Small intestine (tissue), 7 donors: Measurements from ENCODE around the gene VPS18. TPM values are rescaled to one million over a fixed set of nuclear protein-coding genes. Genes with fewer than 3 reads are reported as not detected.

ENCODE experiments used
- DNase-seq, 2 donors: peaks; one replicate each; pipeline versions ENCODE4 v3.0.0 to v3.0.0-alpha.2; 2013
- FAIRE-seq: peaks from 2 replicates; lab custom pipeline; 2012; peaks lifted over from hg19 to GRCh38; lab: Jason Lieb, UNC
- H3K27ac ChIP-seq, 3 donors: one replicate each; pipeline ENCODE4 v1.5.1; 2013; ENCODE audit warnings: low read length in 2 of 3, mild to moderate bottlenecking in 2 of 3, control low read depth in 1 of 3, inconsistent platforms in 1 of 3, low read depth in 1 of 3, moderate library complexity in 1 of 3
- H3K27me3 ChIP-seq, 3 donors: one replicate each; pipeline ENCODE4 v1.6.1; 2013; ENCODE audit warnings: low read length in 3 of 3, inconsistent platforms in 1 of 3; ENCODE audit not compliant: control insufficient read depth in 3 of 3, insufficient read depth in 3 of 3
- H3K36me3 ChIP-seq, 3 donors: one replicate each; pipeline ENCODE4 v1.6.1; 2013; ENCODE audit warnings: low read length in 3 of 3, inconsistent platforms in 1 of 3, low read depth in 1 of 3, mild to moderate bottlenecking in 1 of 3, moderate library complexity in 1 of 3; ENCODE audit not compliant: control insufficient read depth in 3 of 3, insufficient read depth in 2 of 3
- H3K4me1 ChIP-seq, 3 donors: one replicate each; pipeline ENCODE4 v1.6.1; 2013; ENCODE audit warnings: low read length in 2 of 3, inconsistent platforms in 1 of 3, low read depth in 1 of 3, mild to moderate bottlenecking in 1 of 3, moderate library complexity in 1 of 3; ENCODE audit not compliant: control insufficient read depth in 3 of 3, insufficient read depth in 2 of 3
- H3K4me3 ChIP-seq, 3 donors: one replicate each; pipeline ENCODE4 v1.5.1; 2013; ENCODE audit warnings: low read length in 3 of 3, control low read depth in 1 of 3, inconsistent platforms in 1 of 3, low read depth in 1 of 3, mild to moderate bottlenecking in 1 of 3, moderate library complexity in 1 of 3
- H3K9me3 ChIP-seq, 2 donors: one replicate each; pipeline ENCODE4 v1.6.1; 2013; ENCODE audit warnings: low read depth in 1 of 2, low read length in 1 of 2; ENCODE audit not compliant: control insufficient read depth in 2 of 2, insufficient read depth in 1 of 2
- WGBS, 3 donors: extraction: QIAGEN DNeasy Blood & Tissue Kit; methylation state at CpG; one replicate each; pipeline ENCODE4 v1.1.7; 2013; 5-methylcytosine and 5-hydroxymethylcytosine counted together
- polyA plus RNA-seq, 4 donors: library from polyadenylated mRNA; stranded (reverse) in 3 of 4; unstranded in 1 of 4; fragments of 200-250 nt in 3 of 4; fragments of 120-200 nt in 1 of 4; gene quantifications; one replicate each; pipeline versions ENCODE4 v1.2.1 to v1.2.3, GENCODE V29; 2013
- donor health status: healthy with polysubstance abuse.
- donor health status: control.
- donor health status: control.
- donor health status: Bipolar disorder and iron deficiency.
- donor health status: healthy.

VPS18 gene
- polyA plus RNA-seq, 4 donors, result 7.6 to 20.2 (median 10.7) TPM

DNA sequence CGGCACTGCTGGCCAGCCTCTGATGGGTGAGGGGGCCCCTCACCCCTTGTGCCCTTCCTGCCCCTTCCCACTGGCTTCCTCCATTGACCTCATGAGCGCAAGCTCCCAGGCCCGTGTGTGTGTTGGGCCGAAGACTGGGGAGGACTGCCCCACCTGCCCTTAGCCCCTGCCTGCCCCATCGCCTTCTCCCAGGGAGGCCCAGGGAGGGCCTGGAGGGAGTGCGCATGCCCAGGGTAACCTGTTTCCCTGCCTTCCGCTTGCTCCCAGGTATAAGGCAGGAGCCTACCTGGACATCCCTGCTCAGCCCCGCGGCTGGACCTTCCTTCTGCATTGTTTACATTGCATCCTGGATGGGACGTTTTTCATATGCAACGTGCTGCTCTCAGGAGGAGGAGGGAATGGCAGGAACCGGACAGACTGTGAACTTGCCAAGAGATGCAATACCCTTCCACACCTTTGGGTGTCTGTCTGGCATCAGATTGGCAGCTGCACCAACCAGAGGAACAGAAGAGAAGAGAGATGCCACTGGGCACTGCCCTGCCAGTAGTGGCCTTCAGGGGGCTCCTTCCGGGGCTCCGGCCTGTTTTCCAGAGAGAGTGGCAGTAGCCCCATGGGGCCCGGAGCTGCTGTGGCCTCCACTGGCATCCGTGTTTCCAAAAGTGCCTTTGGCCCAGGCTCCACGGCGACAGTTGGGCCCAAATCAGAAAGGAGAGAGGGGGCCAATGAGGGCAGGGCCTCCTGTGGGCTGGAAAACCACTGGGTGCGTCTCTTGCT is 43.7 kb downstream of the VPS18 start:
- WGBS, 3 donors, result 67 to 70% (median 68%) methylated on average over 18 to 19 of the region's 19 CpGs
- Histone ChIP-seq H3K4me1 (peaks cover 0 to 46% (median 2%) of the 10 kb centered on the region in 3 donors), H3K9me3 (no peaks in the 10 kb centered on the region), H3K4me3 (no peak overlapping the region), H3K27ac (no peak overlapping the region), H3K27me3 (no peaks in the 10 kb centered on the region), H3K36me3 (peaks cover 0 to 57% (median 0%) of the 10 kb centered on the region in 3 donors)
- DNase-seq, result peak in 1 of 2 donors; percentile 49
- no peak for FAIRE-seq

DNA sequence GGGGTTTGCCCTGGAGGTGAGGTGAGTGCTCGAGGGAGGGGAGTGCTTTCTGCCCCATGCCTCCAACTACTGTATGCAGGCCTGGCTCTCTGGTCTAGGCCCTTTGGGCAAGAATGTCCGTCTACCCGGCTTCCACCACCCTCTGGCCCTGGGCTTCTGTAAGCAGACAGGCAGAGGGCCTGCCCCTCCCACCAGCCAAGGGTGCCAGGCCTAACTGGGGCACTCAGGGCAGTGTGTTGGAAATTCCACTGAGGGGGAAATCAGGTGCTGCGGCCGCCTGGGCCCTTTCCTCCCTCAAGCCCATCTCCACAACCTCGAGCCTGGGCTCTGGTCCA is 44.3 kb downstream of the VPS18 start:
- no peaks in the 10 kb centered on the region for H3K27me3 ChIP-seq
- FAIRE-seq, result no peak

DNA sequence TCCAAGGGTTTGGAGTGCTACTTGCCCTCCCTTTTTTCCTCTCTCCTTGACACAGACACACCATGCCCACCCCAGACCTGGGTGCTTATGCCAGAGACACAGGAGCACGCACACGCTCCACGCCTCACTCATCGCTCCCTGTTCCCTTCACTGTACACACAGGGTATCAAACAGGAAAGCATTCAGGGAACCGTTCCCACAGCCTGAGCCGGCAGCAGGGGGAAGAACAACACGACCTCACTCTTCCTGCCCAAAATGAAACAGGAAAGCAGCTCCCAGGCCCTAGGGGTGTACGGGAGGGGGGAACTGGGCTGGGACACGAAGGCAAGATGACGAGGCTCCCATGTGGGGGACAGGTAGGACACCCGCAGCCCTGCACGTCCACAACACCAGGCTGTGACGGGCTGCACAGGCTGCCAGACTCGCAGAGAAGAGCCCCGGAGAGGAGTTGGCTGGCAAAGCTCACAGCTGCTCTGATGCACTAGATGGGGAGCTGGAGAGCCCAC is 46.1 kb downstream of the VPS18 start:
- 44 to 72% (median 58%) methylated on average over 15 of the region's 15 CpGs for WGBS, 3 donors
- peaks cover 0 to 46% (median 0%) of the 10 kb centered on the region in 3 donors for H3K36me3 ChIP-seq
- H3K27me3 ChIP-seq, result no peaks in the 10 kb centered on the region
- H3K4me1 ChIP-seq, result peaks cover 0 to 28% (median 0%) of the 10 kb centered on the region in 3 donors
- H3K9me3 ChIP-seq, result no peaks in the 10 kb centered on the region
- peak overlapping the region in 2 of 3 donors; percentile 70 to 87 for H3K27ac ChIP-seq
- FAIRE-seq, result no peak
- H3K4me3 ChIP-seq, result no peak overlapping the region
- no peak for DNase-seq

More for the DNA sequence above, 44.3 kb downstream of the VPS18 start:
- no peak for DNase-seq
- peaks cover 0 to 56% (median 0%) of the 10 kb centered on the region in 3 donors for H3K36me3 ChIP-seq
- WGBS, 3 donors, result 88 to 91% (median 89%) methylated on average over 6 of the region's 6 CpGs
- H3K4me1 ChIP-seq, result peaks cover 0 to 42% (median 0%) of the 10 kb centered on the region in 3 donors
- H3K4me3 ChIP-seq, result no peak overlapping the region
- H3K9me3 ChIP-seq, result no peaks in the 10 kb centered on the region
- no peak overlapping the region for H3K27ac ChIP-seq

DNA sequence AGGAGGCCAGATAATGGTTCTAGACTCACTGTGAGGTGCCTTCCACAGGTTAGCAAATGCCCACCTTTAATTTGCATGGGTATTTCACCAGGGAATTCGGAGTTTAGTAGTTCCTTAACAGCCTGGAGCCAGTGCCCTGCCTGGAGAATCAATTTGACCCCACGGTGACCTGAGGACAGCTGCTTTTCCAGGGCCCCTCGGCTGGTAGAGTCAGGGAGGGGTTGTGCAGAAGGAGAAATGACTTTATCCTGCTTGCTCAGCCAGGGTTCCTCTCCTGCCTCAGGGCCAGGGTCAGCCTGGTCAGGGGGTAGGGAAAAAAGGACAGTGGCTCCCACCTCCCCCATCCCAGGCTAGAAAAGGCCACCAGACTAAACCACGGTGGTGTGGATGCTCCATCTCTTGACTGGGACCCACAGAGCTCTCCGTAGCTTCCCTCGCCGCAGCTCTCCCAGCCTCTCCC is 46.8 kb downstream of the VPS18 start:
- 19 to 31% (median 27%) methylated on average over 7 of the region's 7 CpGs for WGBS, 3 donors
- H3K4me3 ChIP-seq, result peak overlapping the region in 2 of 3 donors; percentile 45 to 65
- DNase-seq, result no peak
- peaks cover 0 to 28% (median 0%) of the 10 kb centered on the region in 3 donors for H3K4me1 ChIP-seq
- no peaks in the 10 kb centered on the region for H3K27me3 ChIP-seq
- FAIRE-seq, result no peak
- H3K27ac ChIP-seq, result peak overlapping the region; percentile 70 to 87 (median 77)
- H3K9me3 ChIP-seq, result no peaks in the 10 kb centered on the region
- peaks cover 0 to 40% (median 0%) of the 10 kb centered on the region in 3 donors for H3K36me3 ChIP-seq

DNA sequence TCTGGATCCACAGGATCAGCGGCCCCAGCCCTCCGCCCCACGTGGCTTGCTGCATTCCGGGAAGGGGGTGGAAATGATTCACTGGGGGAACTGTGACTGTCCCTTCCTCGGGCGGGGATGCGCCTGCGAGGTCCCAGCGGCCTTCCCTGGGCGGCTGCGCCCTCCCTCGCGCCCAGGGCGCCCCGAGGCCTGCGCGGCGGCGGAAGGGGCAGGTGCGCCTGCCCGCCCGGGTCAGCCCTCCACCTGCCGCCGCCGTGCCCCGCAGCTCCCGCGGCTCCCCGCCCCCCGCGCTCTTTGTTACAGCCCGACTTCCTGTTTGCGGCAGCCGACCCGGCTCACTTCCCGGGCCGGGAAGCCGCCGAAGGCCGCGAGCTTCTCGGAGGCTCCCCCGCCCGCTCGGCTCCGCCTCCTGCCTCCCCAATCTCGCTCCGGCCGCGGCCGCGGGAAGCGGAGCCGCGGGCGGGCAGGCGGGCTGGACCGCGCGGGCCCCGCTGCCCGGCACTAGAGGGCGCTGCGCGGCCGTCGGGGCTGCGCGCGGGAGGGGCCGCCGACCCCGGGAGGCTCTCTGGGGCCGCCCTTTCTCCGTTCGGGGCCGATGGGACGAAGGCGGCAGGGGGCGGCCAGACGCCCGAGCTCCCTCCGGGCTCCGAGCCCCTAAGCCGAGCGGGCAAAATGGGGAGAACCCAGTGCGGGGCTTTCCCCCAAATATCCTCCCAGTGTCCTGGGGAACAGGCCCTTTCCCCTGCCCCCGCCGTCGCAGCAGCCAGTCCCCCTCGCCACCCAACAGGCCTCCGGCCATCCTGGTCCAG is 47.5 kb downstream of the VPS18 start:
- no peak for FAIRE-seq

DNA sequence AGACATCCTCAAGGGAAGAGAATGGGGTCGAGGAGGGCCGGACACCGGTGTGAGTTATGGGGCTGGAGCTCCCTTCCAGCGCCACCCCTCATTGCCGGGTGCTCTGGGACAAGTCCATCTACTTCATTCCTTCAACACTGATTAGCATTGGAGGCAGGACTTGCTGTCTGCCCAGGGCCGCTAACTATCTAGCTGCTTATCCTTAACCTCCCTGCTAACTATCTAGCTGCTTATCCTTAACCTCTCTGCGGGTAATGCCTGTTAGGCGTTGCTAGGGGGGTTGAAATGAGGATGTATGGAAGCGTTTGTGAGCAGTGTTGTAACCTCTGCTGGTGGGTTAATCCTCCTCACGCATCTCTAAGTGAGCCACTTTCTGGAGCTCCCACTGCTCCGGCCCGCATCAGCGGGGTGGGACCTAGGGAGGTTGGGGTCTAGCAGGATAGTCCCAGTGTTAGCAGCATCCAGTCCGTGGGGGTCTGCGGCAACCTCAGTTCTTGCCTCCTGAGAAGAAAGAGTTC is 48.1 kb downstream of the VPS18 start:
- peaks cover 0 to 27% (median 0%) of the 10 kb centered on the region in 3 donors for H3K36me3 ChIP-seq
- H3K4me3 ChIP-seq, result peak overlapping the region; percentile 22 to 68 (median 65)
- H3K27me3 ChIP-seq, result no peaks in the 10 kb centered on the region
- H3K27ac ChIP-seq, result peak overlapping the region; percentile 76 to 87 (median 77)
- peaks cover 0 to 23% (median 0%) of the 10 kb centered on the region in 3 donors for H3K4me1 ChIP-seq
- no peaks in the 10 kb centered on the region for H3K9me3 ChIP-seq
- WGBS, 3 donors, result 13 to 32% (median 15%) methylated on average over 15 of the region's 15 CpGs
- FAIRE-seq (no peak), DNase-seq (no peak)

More for the DNA sequence above, 47.5 kb downstream of the VPS18 start:
- H3K27me3 ChIP-seq, result no peaks in the 10 kb centered on the region
- H3K4me1 ChIP-seq, result peaks cover 0 to 27% (median 0%) of the 10 kb centered on the region in 3 donors
- WGBS, 3 donors, result 0 to 1% (median 0%) methylated on average over 46 to 92 of the region's 92 CpGs
- peaks cover 0 to 34% (median 0%) of the 10 kb centered on the region in 3 donors for H3K36me3 ChIP-seq
- H3K9me3 ChIP-seq, result no peaks in the 10 kb centered on the region
- peak; percentile 75 to 92 for DNase-seq
- H3K4me3 ChIP-seq, result peak overlapping the region; percentile 22 to 68 (median 65)
- peak overlapping the region; percentile 76 to 87 (median 77) for H3K27ac ChIP-seq

DNA sequence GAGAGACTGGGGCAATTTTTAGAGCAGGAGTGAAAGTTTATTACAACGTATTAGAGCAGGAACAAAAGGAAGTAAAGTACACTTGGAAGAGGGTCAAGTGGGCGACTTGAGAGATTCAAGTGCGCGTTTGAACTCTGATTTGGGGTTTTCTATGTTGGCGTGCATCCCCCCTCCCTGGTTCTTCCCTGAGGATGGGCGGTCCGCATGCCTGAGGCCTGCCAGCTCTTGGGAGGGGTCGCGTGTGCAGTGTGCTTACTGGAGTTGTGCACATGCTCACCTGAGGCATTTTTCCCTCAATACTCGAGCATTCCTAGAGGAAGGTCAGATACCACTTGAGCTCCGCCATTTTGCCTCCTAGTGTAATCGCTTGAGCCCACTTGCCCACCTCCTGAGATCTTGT is 48.6 kb downstream of the VPS18 start:
- Histone ChIP-seq H3K4me1 (peaks cover 0 to 23% (median 0%) of the 10 kb centered on the region in 3 donors), H3K4me3 (no peak overlapping the region), H3K9me3 (no peaks in the 10 kb centered on the region), H3K36me3 (peaks cover 0 to 22% (median 0%) of the 10 kb centered on the region in 3 donors), H3K27ac (peak overlapping the region in 1 of 3 donors; percentile 87), H3K27me3 (no peaks in the 10 kb centered on the region)
- FAIRE-seq, result no peak
- WGBS, 3 donors, result 44 to 70% (median 56%) methylated on average over 12 of the region's 12 CpGs
- DNase-seq, result no peak
